WTC11 (cell line): ENCODE results near the gene TBC1D22A. TPM values are rescaled to one million over a fixed set of nuclear protein-coding genes. Genes with fewer than 3 reads are reported as not detected.

Experiments used
- ATAC-seq: fragments of 200-7000 bp; cut with Tn5 transposase; 2 replicates; pipeline ENCODE4 v1.10.0; 2021; ENCODE audit warnings: mild to moderate bottlenecking, moderate library complexity
- CTCF ChIA-PET: fragments of 300-600 bp; sonication (Branson Sonifier 250); formaldehyde crosslinking; loops from one replicate; lab custom pipeline; 2021; ENCODE audit warnings: antibody characterized with exemption; lab: Charles Lee
- POLR2A ChIA-PET: fragments of 350-600 bp; sonication (Branson Sonifier 250); formaldehyde crosslinking; loops from one replicate; lab custom pipeline; 2021; ENCODE audit warnings: antibody characterized with exemption; lab: Charles Lee
- DNase-seq: peaks from one replicate; pipeline ENCODE4 v3.0.0; 2021; ENCODE audit warnings: low spot score
- H3K27ac Mint-ChIP-seq: 2 replicates; pipeline ENCODE4 v1.8.0; 2021; ENCODE audit warnings: mixed read lengths
- H3K27me3 Mint-ChIP-seq: 2 replicates; pipeline ENCODE4 v1.8.0; 2021; ENCODE audit warnings: low read depth, mild to moderate bottlenecking, moderate library complexity, mixed read lengths
- H3K36me3 Mint-ChIP-seq: 2 replicates; pipeline ENCODE4 v1.8.0; 2021; ENCODE audit warnings: mixed read lengths
- H3K4me1 Mint-ChIP-seq: 2 replicates; pipeline ENCODE4 v1.8.0; 2022; ENCODE audit warnings: mixed read lengths
- H3K4me3 Mint-ChIP-seq: 2 replicates; pipeline ENCODE4 v1.8.0; 2021; ENCODE audit warnings: mild to moderate bottlenecking, moderate library complexity, mixed read lengths
- H3K9me3 Mint-ChIP-seq: 2 replicates; pipeline ENCODE4 v1.8.0; 2021; ENCODE audit warnings: mixed read lengths
- ATF2 ChIP-seq: sonication (generic); formaldehyde crosslinking; IDR thresholded peaks from 2 replicates; pipeline ENCODE4 v1.8.1; 2022; ENCODE audit warnings: low read depth, missing genetic modification reagents, borderline replicate concordance
- CBFB ChIP-seq: sonication (generic); formaldehyde crosslinking; IDR thresholded peaks from 2 replicates; pipeline ENCODE4 v1.8.1; 2022; ENCODE audit warnings: mild to moderate bottlenecking, low read depth, missing genetic modification reagents
- CREM ChIP-seq: sonication (generic); formaldehyde crosslinking; IDR thresholded peaks from 2 replicates; pipeline ENCODE4 v1.8.1; 2022; ENCODE audit warnings: mild to moderate bottlenecking, missing genetic modification reagents, moderate library complexity
- FOXP1 ChIP-seq: sonication (generic); formaldehyde crosslinking; IDR thresholded peaks from 2 replicates; pipeline ENCODE4 v1.8.0; 2022; ENCODE audit warnings: missing genetic modification reagents, mild to moderate bottlenecking, moderate library complexity, borderline replicate concordance
- GRHL2 ChIP-seq: fragments of 250-450 bp; sonication (Bioruptor Pico); IDR thresholded peaks from 2 replicates; pipeline ENCODE4 v1.8.0; 2022; ENCODE audit warnings: mild to moderate bottlenecking, moderate library complexity; ENCODE audit not compliant: insufficient replicate concordance, severe bottlenecking
- HMGA2 ChIP-seq: fragments of 250-450 bp; sonication (Bioruptor Pico); IDR thresholded peaks from 2 replicates; pipeline ENCODE4 v1.4.0; 2021; ENCODE audit warnings: mild to moderate bottlenecking, moderate library complexity
- IRF1 ChIP-seq: sonication (generic); formaldehyde crosslinking; IDR thresholded peaks from 2 replicates; pipeline ENCODE4 v1.8.0; 2023; ENCODE audit warnings: missing genetic modification reagents
- JUN ChIP-seq: sonication (generic); formaldehyde crosslinking; IDR thresholded peaks from 2 replicates; pipeline ENCODE4 v1.8.0; 2023; ENCODE audit warnings: mild to moderate bottlenecking, missing genetic modification reagents
- MYBL2 ChIP-seq: sonication (generic); formaldehyde crosslinking; IDR thresholded peaks from 2 replicates; pipeline ENCODE4 v1.8.1; 2023; ENCODE audit warnings: mild to moderate bottlenecking, moderate library complexity, missing genetic modification reagents
- NFYB ChIP-seq: sonication (generic); formaldehyde crosslinking; conservative IDR thresholded peaks from 2 replicates; pipeline ENCODE4 v1.8.0; 2022; ENCODE audit warnings: low read depth, missing genetic modification reagents
- NR2C2 ChIP-seq: sonication (generic); formaldehyde crosslinking; IDR thresholded peaks from 2 replicates; pipeline ENCODE4 v1.8.0; 2022; ENCODE audit warnings: mild to moderate bottlenecking, missing genetic modification reagents
- OVOL2 ChIP-seq: fragments of 250-450 bp; sonication (Bioruptor Pico); IDR thresholded peaks from 2 replicates; pipeline ENCODE4 v1.9.0; 2021; ENCODE audit warnings: mild to moderate bottlenecking, borderline replicate concordance
- RELA ChIP-seq: sonication (generic); formaldehyde crosslinking; IDR thresholded peaks from 2 replicates; pipeline ENCODE4 v1.8.1; 2022; ENCODE audit warnings: missing genetic modification reagents, mild to moderate bottlenecking, borderline replicate concordance
- TEAD1 ChIP-seq: sonication (generic); formaldehyde crosslinking; IDR thresholded peaks from 2 replicates; pipeline ENCODE4 v1.8.0; 2022; ENCODE audit warnings: mild to moderate bottlenecking, missing genetic modification reagents
- USF2 ChIP-seq: sonication (generic); formaldehyde crosslinking; IDR thresholded peaks from 2 replicates; pipeline ENCODE4 v1.8.1; 2023; ENCODE audit warnings: mild to moderate bottlenecking, missing genetic modification reagents, moderate library complexity
- ZMAT4 ChIP-seq: fragments of 250-450 bp; sonication (Bioruptor Pico); IDR thresholded peaks from 2 replicates; pipeline ENCODE4 v1.9.0; 2021; ENCODE audit warnings: mild to moderate bottlenecking
- ZNF219 ChIP-seq: sonication (generic); formaldehyde crosslinking; IDR thresholded peaks from 2 replicates; pipeline ENCODE4 v1.8.0; 2023; ENCODE audit warnings: missing genetic modification reagents, mild to moderate bottlenecking, borderline replicate concordance
- ZNF416 ChIP-seq: fragments of 250-450 bp; sonication (Bioruptor Pico); IDR thresholded peaks from 2 replicates; pipeline ENCODE4 v1.9.0; 2021; ENCODE audit warnings: mild to moderate bottlenecking, inconsistent platforms
- ZNF423 ChIP-seq: fragments of 250-450 bp; sonication (Bioruptor Pico); IDR thresholded peaks from 2 replicates; pipeline ENCODE4 v2.1.2; 2022; ENCODE audit warnings: mild to moderate bottlenecking, moderate library complexity
- total RNA-seq: library from RNA; stranded (reverse); gene quantifications from 3 replicates; pipeline ENCODE4 v1.2.3, GENCODE V29; 2021
- TF ChIP-seq, protein P1 (sequence below): sonication (generic); formaldehyde crosslinking; IDR thresholded peaks from 2 replicates; pipeline ENCODE4 v1.8.0; 2022; ENCODE audit warnings: mild to moderate bottlenecking, missing genetic modification reagents
- TF ChIP-seq, protein P2 (sequence below): sonication (generic); formaldehyde crosslinking; IDR thresholded peaks from 2 replicates; pipeline ENCODE4 v1.8.1; 2023; ENCODE audit warnings: mild to moderate bottlenecking, missing genetic modification reagents
- TF ChIP-seq, protein P3 (sequence below): sonication (generic); formaldehyde crosslinking; IDR thresholded peaks from 2 replicates; pipeline ENCODE4 v1.8.0; 2022; ENCODE audit warnings: missing genetic modification reagents
- TF ChIP-seq, protein P4 (sequence below): sonication (generic); formaldehyde crosslinking; IDR thresholded peaks from 2 replicates; pipeline ENCODE4 v1.8.0; 2022; ENCODE audit warnings: mild to moderate bottlenecking, missing genetic modification reagents

Gene TBC1D22A
- total RNA-seq, 1 experiment from 2014 or later, result 18.1 TPM

DNA sequence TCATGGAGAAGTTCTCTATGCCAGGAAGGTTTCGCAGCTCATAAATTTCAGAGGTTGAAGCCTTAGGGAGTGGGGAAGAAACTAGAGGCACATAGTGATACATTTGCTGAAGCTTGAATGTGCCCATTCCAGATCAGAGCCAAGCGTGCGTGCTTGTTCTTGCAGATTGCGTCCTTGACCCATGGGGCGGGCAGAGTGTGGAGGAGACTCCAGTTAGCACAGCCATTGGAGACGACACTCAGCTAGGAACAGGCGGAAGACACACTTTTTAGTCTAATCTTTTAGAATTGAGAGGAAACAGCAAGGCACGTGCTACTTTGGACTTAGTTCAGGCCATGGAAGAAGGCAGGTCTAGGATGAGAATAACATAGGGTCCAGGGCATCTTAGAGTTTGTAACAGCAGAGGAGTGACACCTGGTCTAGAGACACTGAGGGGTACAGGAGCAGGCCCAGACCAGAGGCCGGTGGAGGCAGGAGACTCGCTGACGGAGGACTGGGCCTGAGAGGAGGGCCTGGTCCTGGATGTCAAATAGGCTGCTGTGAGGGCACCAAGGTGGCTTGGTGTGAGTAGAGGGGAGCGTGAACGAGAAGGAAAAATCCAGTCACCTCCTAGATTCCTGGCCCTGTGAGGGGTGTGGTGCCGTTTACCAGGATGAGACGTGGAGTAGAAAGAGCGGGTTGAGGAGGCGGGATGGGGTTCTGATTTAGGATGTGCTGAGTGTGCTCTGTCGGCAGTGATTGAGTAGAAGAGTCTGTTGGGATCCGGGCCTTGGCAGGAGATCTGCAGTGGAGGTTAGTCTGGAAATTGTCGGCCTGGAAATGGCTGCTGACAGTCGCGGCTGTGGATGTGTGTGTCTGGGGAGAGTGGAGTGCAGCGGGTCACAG lies 154.7 kb downstream of the TBC1D22A start:
- H3K9me3 Mint-ChIP-seq, result peaks cover 9% of the 10 kb centered on the region
- POLR2A ChIA-PET, result no interaction called here
- no peaks in the 10 kb centered on the region for H3K4me1 Mint-ChIP-seq
- TF ChIP-seq IRF1 (CRISPR knock-in tag), result no peak
- no peak for TF ChIP-seq NR2C2
- no peak for TF ChIP-seq USF2 (CRISPR knock-in tag)
- TF ChIP-seq, protein P1, sequence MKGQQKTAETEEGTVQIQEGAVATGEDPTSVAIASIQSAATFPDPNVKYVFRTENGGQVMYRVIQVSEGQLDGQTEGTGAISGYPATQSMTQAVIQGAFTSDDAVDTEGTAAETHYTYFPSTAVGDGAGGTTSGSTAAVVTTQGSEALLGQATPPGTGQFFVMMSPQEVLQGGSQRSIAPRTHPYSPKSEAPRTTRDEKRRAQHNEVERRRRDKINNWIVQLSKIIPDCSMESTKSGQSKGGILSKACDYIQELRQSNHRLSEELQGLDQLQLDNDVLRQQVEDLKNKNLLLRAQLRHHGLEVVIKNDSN (CRISPR knock-in tag), result no peak
- TF ChIP-seq ZNF219 (CRISPR knock-in tag), result no peak
- CTCF ChIA-PET, result no interaction called here
- no peak overlapping the region for H3K4me3 Mint-ChIP-seq
- no peaks in the 10 kb centered on the region for H3K27me3 Mint-ChIP-seq
- DNase-seq (no peak), ATAC-seq (no peak)
- peak overlapping the region; percentile 62 for H3K27ac Mint-ChIP-seq
- H3K36me3 Mint-ChIP-seq, result peaks cover 17% of the 10 kb centered on the region

GRCh38 chr22:46917771-46918101 lies 155.3 kb downstream of the TBC1D22A start:
- Mint-ChIP-seq H3K4me1 (no peaks in the 10 kb centered on the region), H3K27me3 (no peaks in the 10 kb centered on the region), H3K9me3 (peaks cover 11% of the 10 kb centered on the region), H3K36me3 (peaks cover 17% of the 10 kb centered on the region), H3K27ac (no peak overlapping the region), H3K4me3 (no peak overlapping the region)
- ChIA-PET CTCF (no interaction called here), POLR2A (no interaction called here)
- ATAC-seq (no peak), DNase-seq (no peak)
- no peak for TF ChIP-seq OVOL2 (CRISPR knock-in tag)
- TF ChIP-seq, protein P2, sequence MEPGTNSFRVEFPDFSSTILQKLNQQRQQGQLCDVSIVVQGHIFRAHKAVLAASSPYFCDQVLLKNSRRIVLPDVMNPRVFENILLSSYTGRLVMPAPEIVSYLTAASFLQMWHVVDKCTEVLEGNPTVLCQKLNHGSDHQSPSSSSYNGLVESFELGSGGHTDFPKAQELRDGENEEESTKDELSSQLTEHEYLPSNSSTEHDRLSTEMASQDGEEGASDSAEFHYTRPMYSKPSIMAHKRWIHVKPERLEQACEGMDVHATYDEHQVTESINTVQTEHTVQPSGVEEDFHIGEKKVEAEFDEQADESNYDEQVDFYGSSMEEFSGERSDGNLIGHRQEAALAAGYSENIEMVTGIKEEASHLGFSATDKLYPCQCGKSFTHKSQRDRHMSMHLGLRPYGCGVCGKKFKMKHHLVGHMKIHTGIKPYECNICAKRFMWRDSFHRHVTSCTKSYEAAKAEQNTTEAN (CRISPR knock-in tag), result no peak
- no peak for TF ChIP-seq RELA
- TF ChIP-seq ZMAT4 (CRISPR knock-in tag), result no peak
- TF ChIP-seq FOXP1 (CRISPR knock-in tag), result no peak
- no peak for TF ChIP-seq GRHL2 (CRISPR knock-in tag)
- TF ChIP-seq HMGA2, result no peak
- no peak for TF ChIP-seq ZNF416 (CRISPR knock-in tag)
- TF ChIP-seq CREM, result no peak
- TF ChIP-seq JUN (CRISPR knock-in tag), result no peak
- no peak for TF ChIP-seq CBFB (CRISPR knock-in tag)
- TF ChIP-seq ATF2 (CRISPR knock-in tag), result no peak
- no peak for TF ChIP-seq NFYB (CRISPR knock-in tag)
- no peak for TF ChIP-seq TEAD1 (CRISPR knock-in tag)
- TF ChIP-seq, protein P3, sequence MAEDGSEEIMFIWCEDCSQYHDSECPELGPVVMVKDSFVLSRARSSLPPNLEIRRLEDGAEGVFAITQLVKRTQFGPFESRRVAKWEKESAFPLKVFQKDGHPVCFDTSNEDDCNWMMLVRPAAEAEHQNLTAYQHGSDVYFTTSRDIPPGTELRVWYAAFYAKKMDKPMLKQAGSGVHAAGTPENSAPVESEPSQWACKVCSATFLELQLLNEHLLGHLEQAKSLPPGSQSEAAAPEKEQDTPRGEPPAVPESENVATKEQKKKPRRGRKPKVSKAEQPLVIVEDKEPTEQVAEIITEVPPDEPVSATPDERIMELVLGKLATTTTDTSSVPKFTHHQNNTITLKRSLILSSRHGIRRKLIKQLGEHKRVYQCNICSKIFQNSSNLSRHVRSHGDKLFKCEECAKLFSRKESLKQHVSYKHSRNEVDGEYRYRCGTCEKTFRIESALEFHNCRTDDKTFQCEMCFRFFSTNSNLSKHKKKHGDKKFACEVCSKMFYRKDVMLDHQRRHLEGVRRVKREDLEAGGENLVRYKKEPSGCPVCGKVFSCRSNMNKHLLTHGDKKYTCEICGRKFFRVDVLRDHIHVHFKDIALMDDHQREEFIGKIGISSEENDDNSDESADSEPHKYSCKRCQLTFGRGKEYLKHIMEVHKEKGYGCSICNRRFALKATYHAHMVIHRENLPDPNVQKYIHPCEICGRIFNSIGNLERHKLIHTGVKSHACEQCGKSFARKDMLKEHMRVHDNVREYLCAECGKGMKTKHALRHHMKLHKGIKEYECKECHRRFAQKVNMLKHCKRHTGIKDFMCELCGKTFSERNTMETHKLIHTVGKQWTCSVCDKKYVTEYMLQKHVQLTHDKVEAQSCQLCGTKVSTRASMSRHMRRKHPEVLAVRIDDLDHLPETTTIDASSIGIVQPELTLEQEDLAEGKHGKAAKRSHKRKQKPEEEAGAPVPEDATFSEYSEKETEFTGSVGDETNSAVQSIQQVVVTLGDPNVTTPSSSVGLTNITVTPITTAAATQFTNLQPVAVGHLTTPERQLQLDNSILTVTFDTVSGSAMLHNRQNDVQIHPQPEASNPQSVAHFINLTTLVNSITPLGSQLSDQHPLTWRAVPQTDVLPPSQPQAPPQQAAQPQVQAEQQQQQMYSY (CRISPR knock-in tag), result no peak
- TF ChIP-seq MYBL2, result no peak
- TF ChIP-seq, protein P4, sequence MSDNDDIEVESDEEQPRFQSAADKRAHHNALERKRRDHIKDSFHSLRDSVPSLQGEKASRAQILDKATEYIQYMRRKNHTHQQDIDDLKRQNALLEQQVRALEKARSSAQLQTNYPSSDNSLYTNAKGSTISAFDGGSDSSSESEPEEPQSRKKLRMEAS, result no peak
- TF ChIP-seq ZNF423 (CRISPR knock-in tag), result no peak
